K562 (cell line): ENCODE measurements around the gene CYRIA. TPM values are rescaled to one million over a fixed set of nuclear protein-coding genes. Genes with fewer than 3 reads are reported as not detected.
A peak's percentile ranks its signal among the peaks of the same experiment; 100 is the strongest.

Source experiments
- FOXJ2 ChIP-seq: fragments of 200-800 bp; sonication (Bioruptor generic); IDR thresholded peaks from 2 replicates; pipeline ENCODE4 v1.6.1; 2016; ENCODE audit warnings: missing genetic modification characterization, missing compliant biosample characterization
- FOXK2 ChIP-seq, 2 experiments: fragments of 450-650 bp; IDR thresholded peaks in 1 of 2; conservative IDR thresholded peaks in 1 of 2; 2 replicates each; pipeline ENCODE4 v1.6.1; 2016; ENCODE audit warnings: low read depth in 2 of 2, mild to moderate bottlenecking in 1 of 2
- MEF2D ChIP-seq: conservative IDR thresholded peaks from 2 replicates; pipeline ENCODE4 v1.6.1; 2016; ENCODE audit warnings: low read depth, missing genetic modification characterization, missing compliant biosample characterization
- NONO ChIP-seq, 2 experiments: fragments of 200-400 bp in 1 of 2; fragments of 450-650 bp in 1 of 2; formaldehyde crosslinking in 1 of 2; IDR thresholded peaks; 2 replicates each; pipeline ENCODE4 v1.6.1; 2017; ENCODE audit warnings: low read depth in 2 of 2, mild to moderate bottlenecking in 2 of 2, moderate library complexity in 2 of 2, low read length in 1 of 2
- RAD21 ChIP-seq, 2 experiments: fragments of 250-450 bp in 1 of 2; fragments of 450-650 bp in 1 of 2; sonication (Bioruptor Pico) in 1 of 2; formaldehyde crosslinking in 1 of 2; IDR thresholded peaks in 1 of 2; conservative IDR thresholded peaks in 1 of 2; 2 replicates each; pipeline versions ENCODE4 v1.4.0 to v1.8.0; 2020 to 2022; ENCODE audit warnings: mild to moderate bottlenecking in 2 of 2, moderate library complexity in 1 of 2
- TOE1 ChIP-seq, 2 experiments: fragments of 450-650 bp in 1 of 2; sonication (generic) in 1 of 2; formaldehyde crosslinking in 1 of 2; IDR thresholded peaks; 2 replicates each; pipeline versions ENCODE4 v1.7.1 to v1.8.0; 2016 to 2022; ENCODE audit warnings: borderline replicate concordance in 2 of 2, mild to moderate bottlenecking in 2 of 2, antibody characterized with exemption in 1 of 2, inconsistent platforms in 1 of 2, low read depth in 1 of 2, missing genetic modification reagents in 1 of 2, moderate library complexity in 1 of 2
- ZNF134 ChIP-seq: fragments of 250-450 bp; sonication (Bioruptor Pico); conservative IDR thresholded peaks from 2 replicates; pipeline ENCODE4 v1.4.0; 2020
- ZNF24 ChIP-seq: fragments of 450-650 bp; IDR thresholded peaks from 2 replicates; pipeline ENCODE4 v1.6.1; 2016
- ZNF41 ChIP-seq: fragments of 250-450 bp; sonication (Bioruptor Pico); conservative IDR thresholded peaks from 2 replicates; pipeline ENCODE4 v1.4.0; 2020; ENCODE audit warnings: mild to moderate bottlenecking
- ZNF583 ChIP-seq: fragments of 250-450 bp; sonication (Bioruptor Pico); IDR thresholded peaks from 2 replicates; pipeline ENCODE4 v1.4.0; 2020
- ZNF644 ChIP-seq: fragments of 200-800 bp; sonication (Bioruptor generic); IDR thresholded peaks from 2 replicates; pipeline ENCODE4 v1.6.1; 2016; ENCODE audit warnings: low read depth, missing genetic modification characterization, missing compliant biosample characterization
- polyA plus RNA-seq, 8 experiments: library from polyadenylated mRNA; depleted of rRNA in 4 of 8; stranded (reverse) in 5 of 8; unstranded in 3 of 8; fragments of >200 nt; fragmentation: Nextera tagmentation in 2 of 8; fragmentation: Illumina TruSeq in 1 of 8; extraction: Ambion mirVana in 2 of 8; extraction: Trizol in 1 of 8; gene quantifications; 2 replicates each; pipeline versions ENCODE4 v1.2.1 to v1.2.3, GENCODE V29; 2011 to 2014; ENCODE audit warnings: inconsistent platforms in 1 of 8, missing spikeins in 1 of 8
- total RNA-seq, 7 experiments: library from RNA; depleted of rRNA in 6 of 7; stranded (reverse); fragments of >200 nt in 6 of 7; fragmentation: Illumina TruSeq in 2 of 7; extraction: Trizol in 2 of 7; gene quantifications; 2 replicates each; pipeline versions ENCODE4 v1.2.1 to v1.2.3, GENCODE V29; 2011 to 2021; ENCODE audit warnings: low replicate concordance in 1 of 7
- TF ChIP-seq, protein P1 (sequence below), 2 experiments: fragments of 450-650 bp; IDR thresholded peaks; 2 replicates each; pipeline ENCODE4 v1.6.1; 2018; ENCODE audit warnings: mild to moderate bottlenecking in 2 of 2, low read depth in 1 of 2; ENCODE audit not compliant: partially characterized antibody in 2 of 2
- TF ChIP-seq, protein P2 (sequence below): sonication (generic); formaldehyde crosslinking; IDR thresholded peaks from 2 replicates; pipeline ENCODE4 v1.8.0; 2022; ENCODE audit warnings: missing genetic modification reagents, mild to moderate bottlenecking, moderate library complexity, borderline replicate concordance
- TF ChIP-seq, protein P3 (sequence below): fragments of 200-800 bp; sonication (Bioruptor generic); IDR thresholded peaks from 2 replicates; pipeline ENCODE4 v1.6.1; 2017; ENCODE audit warnings: missing genetic modification characterization, missing compliant biosample characterization
- TF ChIP-seq, protein P4 (sequence below): fragments of 450-650 bp; formaldehyde crosslinking; IDR thresholded peaks from 2 replicates; pipeline ENCODE4 v1.4.0; 2020; ENCODE audit warnings: mild to moderate bottlenecking, mixed read lengths

The CYRIA gene
- total and polyA plus RNA-seq, 9 of the 15 experiments (the other 6 are each of a cell fraction or from before 2014, with no cell fraction given): 0.84 to 5.6 (median 3.0) TPM

DNA sequence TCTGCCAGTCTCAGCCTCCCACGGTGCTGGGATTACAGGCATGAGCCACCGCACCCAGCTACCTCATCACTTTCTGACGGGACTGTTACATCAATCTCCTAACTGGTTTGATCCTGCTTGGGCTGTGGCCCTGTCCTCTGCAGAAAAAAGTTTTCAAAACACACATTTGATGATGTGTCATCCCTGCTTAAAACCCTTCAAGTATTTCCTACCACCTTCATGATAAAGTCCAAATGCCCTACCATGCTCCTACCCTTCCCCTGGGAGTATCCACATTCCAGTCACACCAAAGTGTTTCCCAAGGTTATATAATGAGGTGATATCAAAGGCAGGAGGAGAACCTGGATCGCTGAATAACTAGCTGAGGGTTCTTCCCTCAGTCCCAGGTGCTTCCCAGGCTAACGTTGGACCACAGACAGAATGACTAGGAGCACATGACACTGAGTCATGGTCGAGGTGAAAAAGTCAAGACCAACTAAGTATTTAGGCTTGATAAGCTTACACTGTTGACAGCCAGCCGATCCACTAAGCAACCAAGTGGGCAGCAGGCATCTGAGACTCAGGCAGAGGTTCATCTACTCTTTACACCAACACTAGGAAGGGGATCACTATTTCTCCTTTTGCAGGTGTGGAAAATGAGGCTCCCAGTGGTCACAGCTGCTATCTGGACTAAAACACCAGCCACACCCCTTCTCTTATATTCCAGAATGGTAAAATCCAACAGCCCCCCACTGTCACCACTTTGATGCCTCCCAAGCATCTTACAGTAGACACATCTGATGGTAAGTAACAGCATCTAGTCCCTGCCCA is 31.8 kb downstream of the CYRIA start (continued):
- TF ChIP-seq, protein P1, sequence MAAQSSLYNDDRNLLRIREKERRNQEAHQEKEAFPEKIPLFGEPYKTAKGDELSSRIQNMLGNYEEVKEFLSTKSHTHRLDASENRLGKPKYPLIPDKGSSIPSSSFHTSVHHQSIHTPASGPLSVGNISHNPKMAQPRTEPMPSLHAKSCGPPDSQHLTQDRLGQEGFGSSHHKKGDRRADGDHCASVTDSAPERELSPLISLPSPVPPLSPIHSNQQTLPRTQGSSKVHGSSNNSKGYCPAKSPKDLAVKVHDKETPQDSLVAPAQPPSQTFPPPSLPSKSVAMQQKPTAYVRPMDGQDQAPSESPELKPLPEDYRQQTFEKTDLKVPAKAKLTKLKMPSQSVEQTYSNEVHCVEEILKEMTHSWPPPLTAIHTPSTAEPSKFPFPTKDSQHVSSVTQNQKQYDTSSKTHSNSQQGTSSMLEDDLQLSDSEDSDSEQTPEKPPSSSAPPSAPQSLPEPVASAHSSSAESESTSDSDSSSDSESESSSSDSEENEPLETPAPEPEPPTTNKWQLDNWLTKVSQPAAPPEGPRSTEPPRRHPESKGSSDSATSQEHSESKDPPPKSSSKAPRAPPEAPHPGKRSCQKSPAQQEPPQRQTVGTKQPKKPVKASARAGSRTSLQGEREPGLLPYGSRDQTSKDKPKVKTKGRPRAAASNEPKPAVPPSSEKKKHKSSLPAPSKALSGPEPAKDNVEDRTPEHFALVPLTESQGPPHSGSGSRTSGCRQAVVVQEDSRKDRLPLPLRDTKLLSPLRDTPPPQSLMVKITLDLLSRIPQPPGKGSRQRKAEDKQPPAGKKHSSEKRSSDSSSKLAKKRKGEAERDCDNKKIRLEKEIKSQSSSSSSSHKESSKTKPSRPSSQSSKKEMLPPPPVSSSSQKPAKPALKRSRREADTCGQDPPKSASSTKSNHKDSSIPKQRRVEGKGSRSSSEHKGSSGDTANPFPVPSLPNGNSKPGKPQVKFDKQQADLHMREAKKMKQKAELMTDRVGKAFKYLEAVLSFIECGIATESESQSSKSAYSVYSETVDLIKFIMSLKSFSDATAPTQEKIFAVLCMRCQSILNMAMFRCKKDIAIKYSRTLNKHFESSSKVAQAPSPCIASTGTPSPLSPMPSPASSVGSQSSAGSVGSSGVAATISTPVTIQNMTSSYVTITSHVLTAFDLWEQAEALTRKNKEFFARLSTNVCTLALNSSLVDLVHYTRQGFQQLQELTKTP (IDR thresholded peaks at IDR 0.05; ENCODE audit: low read depth in 1 of 2, partially characterized antibody in 2 of 2): peak in 1 of 2 experiments; percentile 70
- TF ChIP-seq FOXJ2 (peak; percentile 87), TOE1 (IDR thresholded peaks at IDR 0.05; ENCODE audit: borderline replicate concordance) (peak; percentile 77; the same call in 1 of the 2 replicates), TOE1 (CRISPR knock-in tag; IDR thresholded peaks at IDR 0.05; ENCODE audit: borderline replicate concordance, low read depth) (no peak), ZNF24 (no peak), RAD21 (CRISPR knock-in tag; conservative IDR thresholded peaks at IDR 0.05 in 1 of 2, IDR thresholded peaks at IDR 0.05 in 1 of 2) (peak in 1 of 2 experiments; percentile 6; a peak in 1 of 4 replicates), ZNF41 (no peak), NONO (IDR thresholded peaks at IDR 0.05; ENCODE audit: low read depth in 2 of 2, low read length in 1 of 2) (no peak), ZNF644 (peak; percentile 50), ZNF134 (CRISPR knock-in tag) (peak; percentile 35), ZNF583 (0 out of 2 replicates have a peak, but pooled peaks have one; percentile 42), MEF2D (tag) (0 out of 2 replicates have a peak, but pooled peaks have one; percentile 32), FOXK2 (conservative IDR thresholded peaks at IDR 0.05 in 1 of 2, IDR thresholded peaks at IDR 0.05 in 1 of 2; ENCODE audit: low read depth in 2 of 2) (0 out of 4 replicates have a peak, but pooled peaks of 1 of the 2 experiments have one; percentile 23)
- TF ChIP-seq, protein P2, sequence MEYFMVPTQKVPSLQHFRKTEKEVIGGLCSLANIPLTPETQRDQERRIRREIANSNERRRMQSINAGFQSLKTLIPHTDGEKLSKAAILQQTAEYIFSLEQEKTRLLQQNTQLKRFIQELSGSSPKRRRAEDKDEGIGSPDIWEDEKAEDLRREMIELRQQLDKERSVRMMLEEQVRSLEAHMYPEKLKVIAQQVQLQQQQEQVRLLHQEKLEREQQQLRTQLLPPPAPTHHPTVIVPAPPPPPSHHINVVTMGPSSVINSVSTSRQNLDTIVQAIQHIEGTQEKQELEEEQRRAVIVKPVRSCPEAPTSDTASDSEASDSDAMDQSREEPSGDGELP (CRISPR knock-in tag): 0 out of 2 replicates have a peak, but pooled peaks have one; percentile 20
- TF ChIP-seq, protein P3, sequence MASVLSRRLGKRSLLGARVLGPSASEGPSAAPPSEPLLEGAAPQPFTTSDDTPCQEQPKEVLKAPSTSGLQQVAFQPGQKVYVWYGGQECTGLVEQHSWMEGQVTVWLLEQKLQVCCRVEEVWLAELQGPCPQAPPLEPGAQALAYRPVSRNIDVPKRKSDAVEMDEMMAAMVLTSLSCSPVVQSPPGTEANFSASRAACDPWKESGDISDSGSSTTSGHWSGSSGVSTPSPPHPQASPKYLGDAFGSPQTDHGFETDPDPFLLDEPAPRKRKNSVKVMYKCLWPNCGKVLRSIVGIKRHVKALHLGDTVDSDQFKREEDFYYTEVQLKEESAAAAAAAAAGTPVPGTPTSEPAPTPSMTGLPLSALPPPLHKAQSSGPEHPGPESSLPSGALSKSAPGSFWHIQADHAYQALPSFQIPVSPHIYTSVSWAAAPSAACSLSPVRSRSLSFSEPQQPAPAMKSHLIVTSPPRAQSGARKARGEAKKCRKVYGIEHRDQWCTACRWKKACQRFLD (CRISPR knock-in tag): 0 out of 2 replicates have a peak, but pooled peaks have one; percentile 7
- TF ChIP-seq, protein P4, sequence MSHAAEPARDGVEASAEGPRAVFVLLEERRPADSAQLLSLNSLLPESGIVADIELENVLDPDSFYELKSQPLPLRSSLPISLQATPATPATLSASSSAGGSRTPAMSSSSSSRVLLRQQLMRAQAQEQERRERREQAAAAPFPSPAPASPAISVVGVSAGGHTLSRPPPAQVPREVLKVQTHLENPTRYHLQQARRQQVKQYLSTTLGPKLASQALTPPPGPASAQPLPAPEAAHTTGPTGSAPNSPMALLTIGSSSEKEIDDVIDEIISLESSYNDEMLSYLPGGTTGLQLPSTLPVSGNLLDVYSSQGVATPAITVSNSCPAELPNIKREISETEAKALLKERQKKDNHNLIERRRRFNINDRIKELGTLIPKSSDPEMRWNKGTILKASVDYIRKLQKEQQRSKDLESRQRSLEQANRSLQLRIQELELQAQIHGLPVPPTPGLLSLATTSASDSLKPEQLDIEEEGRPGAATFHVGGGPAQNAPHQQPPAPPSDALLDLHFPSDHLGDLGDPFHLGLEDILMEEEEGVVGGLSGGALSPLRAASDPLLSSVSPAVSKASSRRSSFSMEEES: peak; percentile 7; the same call in 1 of the 2 replicates
